Stimulated activated CD8-positive, alpha-beta memory T cell treated with anti-CD3 and anti-CD28 coated beads, Interleukin-12 subunit alpha, Interleukin-12 subunit beta, amount 100 ng/mL, for 24 hours (primary cell): Measurements from ENCODE around the gene GPC6.
"Not testable (repeated sequence)": the region's sequence is repeated elsewhere in the genome, so short reads cannot be mapped to it uniquely, and the experiment has no call there.

Experiments used
- DNase-seq: peaks from one replicate; pipeline ENCODE4 v3.0.0-alpha.2; 2020; ENCODE audit errors: extremely low read depth

The GPC6 gene

DNA sequence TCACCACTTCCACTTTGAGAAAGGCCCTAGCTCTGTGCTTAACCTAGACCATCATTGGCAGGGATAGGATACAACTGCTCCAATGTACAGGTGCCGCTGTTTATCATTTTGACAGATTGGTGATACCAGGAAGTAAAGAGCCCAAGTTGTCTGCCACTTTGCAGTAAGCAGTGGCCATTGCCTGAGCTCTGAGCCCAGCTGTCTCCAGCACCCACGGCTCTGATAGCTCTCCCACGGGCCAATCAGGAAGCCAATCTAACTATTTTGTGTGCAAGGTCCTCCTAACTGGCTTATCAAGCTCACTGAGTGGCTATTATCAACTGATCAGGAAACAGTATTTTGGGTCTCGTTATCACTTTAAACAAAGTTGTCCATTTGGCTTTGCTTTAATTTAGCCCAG is 1071.7 kb downstream of the GPC6 start:
- no peak for DNase-seq

DNA sequence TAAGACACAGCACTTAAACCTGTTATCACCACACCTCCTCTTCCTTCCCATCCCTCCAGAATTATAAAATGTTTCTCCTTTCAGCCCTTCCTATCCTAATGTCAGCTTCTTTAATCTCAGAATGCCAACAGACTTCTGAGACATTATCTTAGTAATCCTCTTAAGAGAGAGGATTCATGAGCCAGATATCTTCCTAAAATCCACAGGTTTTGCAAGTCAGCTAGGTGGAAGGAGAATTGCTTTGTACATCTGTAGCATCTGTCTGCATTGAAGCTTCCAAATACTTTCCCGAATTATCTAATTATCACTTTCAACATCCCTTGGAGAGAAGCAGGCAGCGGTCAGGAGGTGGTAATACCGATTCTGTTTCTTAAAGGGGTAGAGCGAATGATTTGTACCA is 1073.8 kb downstream of the GPC6 start:
- no peak for DNase-seq

DNA sequence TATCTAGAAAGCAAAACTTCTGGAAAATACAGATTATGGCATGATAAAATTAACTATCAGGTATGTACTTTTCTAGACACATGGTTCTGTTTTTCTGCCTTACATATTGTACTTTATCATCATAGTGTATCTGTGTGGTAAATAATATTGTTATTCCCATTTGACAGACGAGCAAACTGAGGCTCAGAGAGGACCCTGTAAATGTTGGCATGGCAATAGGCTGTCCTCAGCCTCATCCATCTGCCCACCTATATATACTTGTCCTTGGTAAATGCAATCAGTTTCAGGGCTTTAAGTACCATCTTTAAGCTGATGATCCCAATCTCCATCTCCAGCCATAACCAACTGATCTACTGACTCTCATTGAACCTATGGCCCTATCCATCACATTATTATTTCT is 1074.9 kb downstream of the GPC6 start:
- DNase-seq = no peak

DNA sequence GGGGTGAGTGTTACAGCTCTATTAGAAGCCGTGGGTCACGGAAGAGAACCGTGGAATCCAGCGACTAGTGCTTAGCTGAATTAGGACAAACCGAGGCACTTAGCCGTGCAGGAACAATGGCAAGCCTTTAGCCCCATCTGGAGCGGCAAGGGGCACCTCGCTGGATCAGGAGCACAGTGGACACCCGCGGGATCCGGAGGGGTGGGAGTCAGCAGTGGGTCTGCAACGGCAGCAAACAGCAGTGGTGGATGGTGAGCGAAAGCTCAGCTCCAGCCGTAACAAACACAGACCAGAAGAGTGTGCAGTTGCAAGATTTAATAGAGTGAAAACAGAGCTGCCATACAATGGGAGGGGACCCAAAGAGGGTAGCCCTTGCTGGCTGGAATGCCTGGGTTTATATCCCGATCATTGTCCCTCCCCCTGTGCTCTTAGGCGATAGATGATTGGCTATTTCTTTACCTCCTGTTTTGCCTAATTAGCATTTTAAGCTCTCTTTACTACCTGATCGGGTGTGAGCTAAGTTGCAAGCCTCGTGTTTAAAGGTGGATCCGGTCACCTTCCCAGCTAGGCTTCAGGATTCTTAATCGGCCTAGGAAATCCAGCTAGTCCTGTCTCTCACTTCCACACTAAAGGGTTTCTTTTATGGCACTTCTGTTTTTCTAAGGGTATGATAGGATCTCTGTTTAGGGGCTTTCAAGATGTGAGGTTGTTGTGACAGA is 1076.4 kb downstream of the GPC6 start:
- not testable (repeated sequence) for DNase-seq

DNA sequence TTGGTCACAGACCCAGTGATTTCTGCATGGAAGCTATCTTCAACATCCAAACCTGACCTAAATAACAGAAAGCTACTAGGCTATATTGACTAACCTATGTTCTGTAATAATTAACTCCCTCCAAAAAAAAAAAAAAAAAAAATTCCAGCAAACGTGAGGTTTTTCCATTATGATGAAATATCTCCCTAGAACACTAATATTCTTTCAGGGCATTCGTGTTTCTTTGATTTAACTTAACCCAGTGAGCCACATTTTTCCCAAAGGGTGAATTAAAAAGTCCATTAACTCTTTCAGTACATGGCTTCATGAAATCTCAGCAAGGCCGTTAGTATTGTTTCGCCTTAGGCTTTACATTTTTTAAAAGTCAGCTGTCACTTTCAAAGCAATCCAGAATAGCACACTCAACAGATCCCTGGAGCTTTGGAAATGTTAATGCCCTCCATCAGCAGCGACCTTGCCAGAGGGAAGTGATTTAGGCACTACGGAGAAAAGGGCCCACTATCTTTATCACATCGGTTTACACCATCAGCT is 1077.1 kb downstream of the GPC6 start:
- no peak for DNase-seq

DNA sequence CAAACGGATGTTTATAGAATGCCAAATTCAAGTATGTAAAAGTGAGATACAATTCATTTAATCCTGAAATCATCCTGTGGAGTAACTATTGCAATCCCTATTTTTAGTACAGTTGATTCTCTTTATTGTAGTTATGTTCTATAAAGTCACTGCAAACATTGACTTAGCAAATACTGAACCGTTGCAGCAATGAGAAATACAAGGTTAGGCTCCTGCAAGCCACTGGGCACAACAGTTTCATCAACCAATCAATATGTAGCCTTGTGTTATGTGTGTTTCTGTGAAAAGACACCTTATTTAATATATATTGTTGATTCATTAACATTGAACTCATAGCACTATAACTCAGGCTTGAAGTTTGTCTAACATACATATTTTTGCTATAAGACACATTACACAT is 1078.4 kb downstream of the GPC6 start:
- DNase-seq = no peak

DNA sequence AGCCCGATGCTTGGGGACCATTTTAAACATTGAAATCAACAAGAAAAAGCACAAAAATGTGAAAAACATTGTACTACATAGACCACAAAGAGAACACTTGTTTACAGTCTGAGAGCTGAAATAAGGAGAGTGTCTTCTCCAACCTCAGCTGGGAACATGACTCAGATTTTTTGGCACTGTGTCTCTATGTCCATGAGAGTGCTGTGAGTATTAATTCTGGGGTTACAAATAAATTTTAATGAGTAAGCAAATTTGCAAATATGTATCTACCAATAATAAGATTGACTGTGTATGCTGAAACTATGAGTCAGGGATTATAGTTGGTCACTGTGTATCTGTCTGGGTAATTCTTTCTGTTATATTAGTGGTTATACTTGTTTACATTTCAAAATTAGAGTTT is 1078.9 kb downstream of the GPC6 start:
- DNase-seq = no peak

DNA sequence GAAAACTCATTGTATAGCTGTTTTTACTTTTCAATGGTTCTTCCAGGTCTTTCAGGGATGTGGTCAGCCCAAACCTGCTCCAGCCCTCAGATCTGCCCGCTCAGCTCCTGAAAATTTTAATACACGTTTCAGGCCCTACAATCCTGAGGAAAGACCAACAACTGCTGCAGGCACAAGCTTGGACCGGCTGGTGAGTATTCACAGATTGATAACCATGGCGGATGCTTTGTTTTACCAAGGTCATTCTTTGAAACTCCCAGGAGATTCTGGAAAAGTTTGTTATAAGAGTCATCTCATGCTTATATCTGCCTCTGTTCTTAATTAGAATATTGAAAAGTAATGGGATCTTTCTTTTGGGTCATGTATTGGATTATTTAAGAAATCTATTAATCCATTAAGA is 1079.3 kb downstream of the GPC6 start:
- no peak for DNase-seq

DNA sequence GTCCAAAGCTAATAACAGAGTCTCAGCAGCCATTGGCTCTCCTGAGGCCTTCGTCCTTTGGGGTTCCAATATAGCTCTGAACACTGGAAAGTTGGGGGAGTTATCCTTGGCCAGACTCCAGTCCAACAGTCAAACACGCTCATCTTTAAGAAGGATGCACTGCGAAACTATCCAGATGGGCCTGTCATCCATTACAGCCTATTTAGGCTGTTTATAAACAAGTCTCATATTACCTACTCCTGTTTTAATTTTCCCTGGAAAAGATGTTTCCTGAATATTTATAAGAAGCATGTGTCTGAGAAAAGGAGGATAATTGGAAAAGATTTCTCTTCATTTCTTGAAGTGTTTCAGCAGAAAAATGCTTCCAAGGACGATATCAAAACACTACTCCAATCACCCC is 1082.2 kb downstream of the GPC6 start:
- DNase-seq = no peak

DNA sequence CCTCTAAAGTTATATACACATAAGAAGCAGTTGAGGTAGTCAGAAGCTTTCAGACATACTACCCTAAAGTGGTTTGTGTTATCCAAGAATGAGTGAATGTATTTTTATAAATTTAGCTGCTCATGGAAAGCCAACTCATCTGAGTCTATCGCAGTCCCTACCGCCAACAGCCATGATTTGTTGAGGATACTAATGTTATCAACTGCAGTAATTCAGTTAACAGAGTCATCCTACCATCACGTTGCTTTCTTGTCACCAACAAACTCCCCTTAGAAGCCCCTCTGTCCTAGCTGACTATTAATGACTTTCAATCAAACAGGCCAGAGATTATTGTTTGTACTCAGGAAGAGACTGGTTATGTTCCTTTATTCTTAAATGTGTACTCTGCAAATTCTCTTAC is 1083.0 kb downstream of the GPC6 start:
- no peak for DNase-seq

DNA sequence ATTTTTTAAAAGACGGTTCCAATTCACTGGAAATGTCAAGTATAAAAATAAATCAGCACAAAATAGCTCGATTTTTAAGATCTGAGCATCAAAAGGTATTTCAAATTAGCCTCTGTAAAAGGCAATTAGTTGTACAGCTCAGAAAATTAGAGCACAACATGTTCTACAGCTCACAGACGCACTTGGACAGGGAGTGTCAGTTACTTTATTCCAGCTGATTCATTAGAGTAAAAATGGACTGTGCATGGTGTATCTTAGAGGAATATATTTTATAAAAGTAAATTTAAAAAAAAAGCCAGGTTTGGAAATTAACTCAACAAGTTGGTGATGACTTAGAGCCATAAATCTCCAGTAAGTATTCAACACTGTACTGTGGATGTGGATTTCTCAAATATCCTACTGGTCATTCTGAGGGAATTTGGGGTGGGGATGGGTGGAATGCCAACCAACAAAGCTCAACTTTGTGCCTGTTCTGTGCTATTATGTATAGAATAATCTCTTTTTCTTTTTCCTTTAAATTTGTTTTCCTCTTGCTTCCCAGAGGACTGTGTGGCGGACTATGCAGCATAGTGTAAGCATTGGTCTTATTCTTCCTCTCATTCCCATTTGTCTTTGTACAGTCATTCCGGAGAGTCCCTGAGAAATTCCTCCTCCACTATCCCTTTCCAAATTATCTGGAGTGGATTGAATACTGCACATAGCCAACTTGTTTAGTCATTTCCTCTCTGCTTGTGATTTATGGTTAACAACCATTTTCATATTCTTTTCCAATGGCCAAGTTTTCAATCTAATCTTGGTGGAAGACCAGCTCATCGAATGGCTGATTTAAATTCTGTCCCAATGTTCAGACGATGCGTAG is 1083.6 kb downstream of the GPC6 start:
- DNase-seq = no peak

DNA sequence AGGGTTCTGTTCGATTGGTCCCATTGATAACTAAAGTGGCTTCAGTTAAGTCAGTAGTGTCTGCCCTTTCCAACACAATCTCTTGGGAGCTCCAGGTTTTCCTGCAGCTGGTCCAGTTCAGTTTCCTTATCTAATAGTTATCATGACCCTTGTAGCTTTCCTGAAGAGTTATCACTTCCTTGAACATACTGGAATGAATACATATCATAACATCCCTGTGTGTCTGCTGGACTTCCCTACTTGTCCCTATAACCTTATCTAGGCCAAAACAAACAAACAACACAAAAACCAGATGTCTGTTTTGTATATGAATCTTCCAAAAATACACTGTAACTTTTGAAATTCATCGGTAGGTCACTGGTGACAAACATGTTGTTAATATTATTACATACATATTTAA is 1085.3 kb downstream of the GPC6 start:
- no peak for DNase-seq

DNA sequence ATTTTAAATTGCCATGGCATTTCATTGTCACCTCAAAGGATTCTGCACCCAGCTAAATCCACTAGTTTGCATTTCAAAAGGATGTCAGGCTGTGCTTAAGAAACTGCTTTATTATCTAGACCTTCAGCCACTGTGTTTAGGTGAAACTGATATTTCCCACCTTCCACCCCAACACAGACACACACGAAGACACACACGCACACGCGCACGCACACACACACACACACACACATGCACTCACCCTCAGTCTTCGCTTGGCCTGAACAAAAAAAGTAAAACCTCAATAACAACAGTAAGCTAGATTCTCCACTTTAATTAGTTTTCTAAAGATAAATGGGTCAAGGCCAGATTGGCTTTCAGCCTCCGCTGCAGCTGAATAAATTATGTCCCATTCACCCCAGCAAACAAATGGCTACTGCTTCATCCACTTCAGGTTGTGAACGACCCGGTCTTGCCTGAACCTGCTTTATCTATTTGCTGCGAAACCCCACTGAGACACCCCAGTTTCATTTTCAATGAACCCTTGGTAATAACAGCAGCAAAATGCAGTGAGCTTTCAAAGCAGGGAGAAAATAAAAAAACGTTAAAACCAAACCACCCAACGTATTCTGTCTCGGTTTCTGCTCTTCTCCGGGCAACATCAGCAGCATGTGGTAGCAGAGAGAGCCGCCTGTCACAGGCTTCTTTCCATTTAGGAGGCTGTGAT is 1086.1 kb downstream of the GPC6 start:
- no peak for DNase-seq

DNA sequence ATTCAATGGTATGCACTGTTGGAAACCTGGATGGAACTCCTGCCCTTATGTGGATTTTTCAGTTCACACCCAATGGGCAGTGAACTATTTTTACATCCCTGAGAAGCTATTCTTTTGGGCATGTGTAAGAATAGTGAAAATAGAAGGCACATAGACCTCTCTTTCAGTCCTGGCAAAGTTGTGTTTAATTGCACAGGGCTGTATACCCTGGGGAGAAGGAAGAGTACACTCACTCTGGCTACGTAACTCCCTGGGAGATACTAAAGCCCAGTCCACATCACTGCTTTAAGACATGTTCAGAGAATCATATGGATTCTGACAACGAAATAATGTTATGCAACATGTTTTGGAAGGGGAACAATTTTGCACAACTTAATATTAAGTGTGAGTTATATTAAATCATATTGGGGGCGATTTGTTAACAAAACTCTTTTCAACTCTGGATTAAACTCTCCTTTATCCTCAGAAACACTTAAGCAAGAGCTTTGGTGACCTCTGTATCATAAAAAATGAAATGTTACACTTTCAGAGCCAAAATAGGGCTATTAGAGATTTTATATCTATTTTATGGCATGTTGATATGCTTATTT is 1086.8 kb downstream of the GPC6 start:
- DNase-seq = no peak

DNA sequence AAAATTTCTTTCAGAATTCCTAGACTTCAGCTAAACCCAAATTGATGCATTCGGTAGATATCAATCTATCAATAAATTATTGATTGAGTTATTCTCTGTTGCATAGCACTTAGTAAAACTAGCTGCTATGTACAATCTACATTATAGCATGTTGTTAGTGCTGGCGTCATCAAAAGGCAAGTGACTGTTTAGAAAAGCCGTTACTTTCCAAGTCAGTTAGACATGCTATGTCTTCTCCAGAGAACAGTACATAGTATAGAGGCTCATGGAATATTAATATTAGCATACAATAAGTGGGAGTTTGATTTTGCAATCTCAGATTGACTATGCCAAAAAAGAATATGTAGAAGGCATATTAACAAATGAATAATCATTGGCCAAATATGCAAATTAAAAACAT is 1087.3 kb downstream of the GPC6 start:
- DNase-seq = no peak

DNA sequence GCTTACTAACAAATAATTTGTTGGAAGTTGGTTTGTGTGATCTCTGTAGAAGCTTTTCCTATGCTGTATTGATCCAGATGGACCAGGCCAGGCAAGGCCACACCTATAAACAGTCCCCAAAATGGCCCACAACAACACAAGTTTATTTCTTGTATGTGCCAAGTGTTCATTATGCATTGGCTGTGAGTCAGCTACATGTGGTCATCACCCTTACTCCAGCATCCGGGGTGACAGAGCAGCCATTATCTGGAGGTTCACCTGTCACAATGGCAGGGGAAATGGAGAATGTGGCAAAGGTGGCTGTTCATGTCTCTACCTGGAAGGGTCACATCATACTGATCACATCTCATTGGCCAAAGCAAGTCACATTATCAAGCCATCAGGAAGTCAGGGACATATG is 1088.6 kb downstream of the GPC6 start:
- no peak for DNase-seq

DNA sequence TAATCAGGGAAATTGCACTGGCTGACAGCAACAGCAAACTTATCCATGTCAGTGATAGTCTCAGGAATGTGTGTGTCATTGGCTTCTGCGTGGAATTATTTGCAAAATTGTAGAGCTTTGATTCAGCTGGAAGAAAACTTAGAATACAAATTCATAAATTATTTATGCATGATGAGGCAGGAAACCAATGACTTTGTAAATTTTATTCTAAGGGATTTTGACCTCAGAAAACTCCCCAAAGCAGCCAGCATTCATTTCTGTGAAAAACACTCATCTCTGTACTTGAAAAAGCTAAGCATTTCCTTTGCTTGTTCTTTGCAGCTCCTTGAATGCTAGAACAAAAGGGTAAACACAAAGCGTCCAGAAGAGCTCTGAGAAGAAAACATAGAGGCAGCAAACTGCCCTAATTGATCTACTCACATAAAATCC is 1090.5 kb downstream of the GPC6 start:
- DNase-seq = no peak

DNA sequence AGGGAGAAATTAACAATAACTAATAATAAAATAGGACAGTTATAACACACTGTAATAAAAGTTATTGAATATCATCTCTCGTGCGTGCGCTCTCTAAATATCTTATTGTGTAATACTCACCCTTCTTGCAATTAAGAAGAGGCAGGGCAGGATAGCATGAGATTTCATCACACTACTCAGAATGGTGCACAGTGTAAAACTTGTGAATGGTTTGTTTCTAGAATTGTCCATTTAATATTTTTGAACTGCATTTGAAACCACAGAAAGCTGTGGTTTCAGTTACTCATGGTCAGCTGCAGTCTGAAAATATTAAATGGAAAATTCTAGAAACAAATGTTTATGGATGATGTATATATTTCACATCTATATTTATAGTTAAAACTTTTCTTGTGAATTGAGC is 1091.8 kb downstream of the GPC6 start:
- no peak for DNase-seq

DNA sequence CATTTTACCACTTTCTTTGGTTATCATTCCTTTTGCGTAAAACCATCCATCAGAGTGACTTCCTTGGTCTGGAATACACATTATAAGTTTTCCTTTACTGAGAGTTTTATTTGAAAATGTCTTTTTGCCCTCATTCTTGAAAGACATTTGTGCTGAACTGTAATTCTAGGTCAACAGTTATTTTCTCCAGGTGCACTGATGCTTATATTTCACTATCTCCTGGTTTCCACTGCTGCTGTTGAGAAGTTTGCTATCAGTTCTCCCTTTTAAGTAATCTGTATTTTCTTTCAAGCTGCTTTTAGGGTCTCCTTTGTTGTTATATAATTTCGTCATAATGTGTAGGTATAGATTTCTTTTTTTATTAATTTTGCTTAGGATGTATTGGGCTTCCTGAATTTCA is 1092.9 kb downstream of the GPC6 start:
- DNase-seq = no peak

DNA sequence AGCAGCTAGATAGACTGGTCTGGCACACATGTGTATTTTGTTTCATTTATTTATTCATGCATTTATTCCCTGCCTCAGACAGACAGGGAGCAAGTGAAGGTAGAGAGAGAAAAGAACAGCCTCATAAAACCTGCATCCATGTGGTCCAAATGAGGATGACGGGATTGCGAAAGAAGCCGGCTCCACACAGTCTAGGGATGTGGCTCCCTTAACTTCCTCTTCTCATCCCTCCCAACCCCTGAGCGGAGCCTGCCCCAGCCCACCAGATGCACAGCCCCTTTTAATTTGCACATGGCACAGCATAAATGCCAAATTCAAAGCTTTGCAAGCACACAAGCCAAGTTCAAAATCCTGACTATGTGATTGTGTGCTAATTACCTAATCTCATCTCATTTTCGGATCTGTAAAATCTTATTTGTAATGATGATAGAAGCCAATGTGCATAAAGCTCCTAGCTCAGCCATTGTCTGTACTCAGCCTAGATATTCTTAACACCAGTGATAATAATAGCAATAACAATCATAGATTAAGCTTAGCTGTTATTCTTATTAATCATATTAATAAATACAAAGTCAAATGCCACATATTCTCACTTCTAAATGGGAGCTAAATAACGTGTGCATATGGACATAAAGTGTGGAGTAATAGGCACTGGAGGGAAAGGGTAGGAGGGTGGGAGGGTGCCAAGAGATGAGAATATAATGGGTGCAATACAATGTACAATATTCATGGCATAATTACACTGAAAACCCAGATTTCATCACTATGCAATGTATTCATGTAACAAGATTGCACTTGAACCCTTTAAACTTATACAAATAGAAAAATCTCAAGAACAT is 1096.5 kb downstream of the GPC6 start:
- no peak for DNase-seq
